Gastrocnemius medialis (tissue), 4 donors: ENCODE results near the gene TLR9. TPM values are rescaled to one million over a fixed set of nuclear protein-coding genes. Genes with fewer than 3 reads are reported as not detected.
A peak's percentile ranks its signal among the peaks of the same experiment; 100 is the strongest.

Experiments used
- ATAC-seq, 2 donors: fragments of 150-250 bp; one replicate each; pipeline ENCODE4 v1.9.1; 2016
- DNase-seq, 2 donors: peaks; one replicate each; pipeline ENCODE4 v3.0.0-alpha.2; 2019
- H3K27ac ChIP-seq, 4 donors: fragments of 200-600 bp; sonication (generic); 1 replicate in 1 of 4; 2 replicates in 3 of 4; pipeline ENCODE4 v1.5.1; 2016 to 2018; ENCODE audit warnings: mild to moderate bottlenecking in 2 of 4, moderate library complexity in 1 of 4
- H3K27me3 ChIP-seq, 3 donors: fragments of 200-600 bp; sonication (generic) in 2 of 3; 1 replicate in 1 of 3; 2 replicates in 2 of 3; pipeline versions ENCODE4 v1.5.1 to v1.6.0; 2016 to 2019; ENCODE audit warnings: mild to moderate bottlenecking in 1 of 3, moderate library complexity in 1 of 3
- H3K36me3 ChIP-seq, 2 donors: fragments of 200-600 bp; sonication (generic) in 1 of 2; one replicate each; pipeline ENCODE4 v1.5.1; 2017 to 2018
- H3K4me1 ChIP-seq, 2 donors: fragments of 200-600 bp; sonication (generic) in 1 of 2; one replicate each; pipeline ENCODE4 v1.5.1; 2016 to 2017; ENCODE audit warnings: mild to moderate bottlenecking in 2 of 2
- H3K4me3 ChIP-seq, 4 donors: fragments of 200-600 bp; sonication (generic) in 3 of 4; 1 replicate in 1 of 4; 2 replicates in 3 of 4; pipeline ENCODE4 v1.5.1; 2016 to 2019; ENCODE audit warnings: mild to moderate bottlenecking in 2 of 4
- H3K9me3 ChIP-seq, 3 donors: fragments of 200-600 bp; sonication (generic) in 2 of 3; 1 replicate in 1 of 3; 2 replicates in 2 of 3; pipeline ENCODE4 v1.5.1; 2016 to 2019
- CTCF ChIP-seq, 5 experiments: fragments of 450-650 bp in 3 of 5; fragments of 200-600 bp in 2 of 5; sonication (generic) in 2 of 5; IDR thresholded peaks in 4 of 5; conservative IDR thresholded peaks in 1 of 5; 1 replicate in 4 of 5; 2 replicates in 1 of 5; pipeline ENCODE4 v1.5.1; 2016 to 2019; ENCODE audit warnings: antibody characterized with exemption in 5 of 5, mild to moderate bottlenecking in 3 of 5, moderate library complexity in 3 of 5
- POLR2A ChIP-seq, 2 donors: fragments of 450-650 bp; IDR thresholded peaks; one replicate each; pipeline ENCODE4 v1.6.1; 2017; ENCODE audit warnings: antibody characterized with exemption in 2 of 2, mild to moderate bottlenecking in 2 of 2, moderate library complexity in 2 of 2
- in situ Hi-C, 4 donors: fragments of 200-750 bp; cut with MboI; loops; one replicate each; pipeline versions ENCODE4 v1.15.0 to v1.8.0; 2017; ENCODE audit warnings: low sequenced_read_pairs in 4 of 4
- intact Hi-C: fragments of 100-400 bp; cut with DNase I; formaldehyde crosslinking; loops from one replicate; pipeline ENCODE4 v1.15.1; 2023; ENCODE audit warnings: low total_unique reads
- total RNA-seq, 4 donors: library from RNA; depleted of rRNA; stranded (reverse); fragments of >200 nt; gene quantifications; one replicate each; pipeline versions ENCODE4 v1.1.0 to v1.2.3, GENCODE V29; 2016

TLR9 gene
- total RNA-seq, 4 donors from 2014 or later = 0.07 to 0.41 (median 0.13) TPM; not detected in 1

GRCh38 chr3:52230461-52230860 is 5.0 kb upstream of the TLR9 start:
- Histone ChIP-seq H3K27ac (peak overlapping the region in 2 of 4 donors; percentile 0 to 99), H3K4me3 (no peak overlapping the region), H3K36me3 (peaks cover 0 to 39% of the 10 kb centered on the region in 2 donors), H3K4me1 (peaks cover 24 to 30% of the 10 kb centered on the region in 2 donors), H3K9me3 (no peaks in the 10 kb centered on the region), H3K27me3 (no peaks in the 10 kb centered on the region)
- in situ Hi-C loops (loop anchor here in 3 of 4 donors (5.0 to 10.0 kb wide), 3 partner anchors 47 to 114 kb away; partner anchors contain the start of gene WDR82 (in 2 of the 3)), intact Hi-C loops (loop anchor here (10.0 kb wide), 1 partner anchor 614 kb away; no protein-coding TSS in a partner anchor)
- TF ChIP-seq CTCF (IDR thresholded peaks at IDR 0.05 in 4 of 5, conservative IDR thresholded peaks at IDR 0.05 in 1 of 5) (no peak), POLR2A (IDR thresholded peaks at IDR 0.05) (no peak)
- DNase-seq = peak in 1 of 2 donors; percentile 11
- ATAC-seq = no peak

- intact Hi-C loops = loop anchor here (10.0 kb wide), 1 partner anchor 615 kb away; no protein-coding TSS in a partner anchor
- peaks cover 0 to 39% of the 10 kb centered on the region in 2 donors for H3K36me3 ChIP-seq
- no peaks in the 10 kb centered on the region for H3K27me3 ChIP-seq
- no peak overlapping the region for H3K4me3 ChIP-seq
- no peak overlapping the region for H3K27ac ChIP-seq
- peaks cover 17 to 24% of the 10 kb centered on the region in 2 donors for H3K4me1 ChIP-seq
- H3K9me3 ChIP-seq = no peaks in the 10 kb centered on the region
- in situ Hi-C loops = loop anchor here in 3 of 4 donors (5.0 to 10.0 kb wide), 3 partner anchors 48 to 115 kb away; partner anchors contain the start of gene WDR82 (in 2 of the 3)
- DNase-seq (peak in 1 of 2 donors; percentile 10), ATAC-seq (no peak)
- TF ChIP-seq POLR2A (IDR thresholded peaks at IDR 0.05) = no peak
- TF ChIP-seq CTCF (IDR thresholded peaks at IDR 0.05 in 4 of 5, conservative IDR thresholded peaks at IDR 0.05 in 1 of 5) = no peak
Measured at GRCh38 chr3:52229656-52230055, 4.2 kb upstream of the TLR9 start.

GRCh38 chr3:52228751-52229291 is 3.4 kb upstream of the TLR9 start:
- Histone ChIP-seq H3K27ac (peak overlapping the region in 1 of 4 donors; percentile 2), H3K27me3 (no peaks in the 10 kb centered on the region), H3K4me3 (no peak overlapping the region), H3K9me3 (no peaks in the 10 kb centered on the region), H3K4me1 (peaks cover 17 to 19% of the 10 kb centered on the region in 2 donors), H3K36me3 (peaks cover 0 to 39% of the 10 kb centered on the region in 2 donors)
- DNase-seq = peak in 1 of 2 donors; percentile 11
- intact Hi-C loops (no loop called here), in situ Hi-C loops (no loop called here)
- TF ChIP-seq POLR2A (IDR thresholded peaks at IDR 0.05) (no peak), CTCF (IDR thresholded peaks at IDR 0.05 in 4 of 5, conservative IDR thresholded peaks at IDR 0.05 in 1 of 5) (no peak)
- no peak for ATAC-seq

GRCh38 chr3:52228266-52228665 is 2.8 kb upstream of the TLR9 start:
- intact Hi-C loops = no loop called here
- peaks cover 16 to 17% of the 10 kb centered on the region in 2 donors for H3K4me1 ChIP-seq
- no peak overlapping the region for H3K27ac ChIP-seq
- no peak overlapping the region for H3K4me3 ChIP-seq
- in situ Hi-C loops = no loop called here
- peaks cover 0 to 39% of the 10 kb centered on the region in 2 donors for H3K36me3 ChIP-seq
- no peaks in the 10 kb centered on the region for H3K9me3 ChIP-seq
- ATAC-seq (no peak), DNase-seq (no peak)
- no peaks in the 10 kb centered on the region for H3K27me3 ChIP-seq
- TF ChIP-seq CTCF (IDR thresholded peaks at IDR 0.05 in 4 of 5, conservative IDR thresholded peaks at IDR 0.05 in 1 of 5) (no peak), POLR2A (IDR thresholded peaks at IDR 0.05) (no peak)
